Uterus (tissue), 4 donors: Measurements from ENCODE around the gene COL23A1. TPM values are rescaled to one million over a fixed set of nuclear protein-coding genes. Genes with fewer than 3 reads are reported as not detected.

Source experiments
- DNase-seq, 2 donors: peaks; one replicate each; pipeline ENCODE4 v3.0.0-alpha.2; 2019 to 2020
- H3K27ac ChIP-seq, 2 donors: fragments of 200-600 bp; sonication (generic); 1 replicate in 1 of 2; 2 replicates in 1 of 2; pipeline ENCODE4 v1.5.1; 2016 to 2018
- H3K27me3 ChIP-seq, 2 donors: fragments of 200-600 bp; sonication (generic); one replicate each; pipeline ENCODE4 v1.5.1; 2018 to 2019; ENCODE audit warnings: control low read depth in 1 of 2
- H3K36me3 ChIP-seq, 2 donors: fragments of 200-600 bp; sonication (generic); one replicate each; pipeline ENCODE4 v1.5.1; 2019; ENCODE audit warnings: control low read depth in 1 of 2
- H3K4me1 ChIP-seq, 2 donors: fragments of 200-600 bp; sonication (generic); one replicate each; pipeline ENCODE4 v1.5.1; 2018 to 2019; ENCODE audit warnings: control low read depth in 1 of 2
- H3K4me3 ChIP-seq, 2 donors: fragments of 200-600 bp; sonication (generic); 1 replicate in 1 of 2; 2 replicates in 1 of 2; pipeline ENCODE4 v1.5.1; 2018 to 2019; ENCODE audit warnings: mild to moderate bottlenecking in 1 of 2
- H3K9me3 ChIP-seq, 2 donors: fragments of 200-600 bp; sonication (generic); one replicate each; pipeline ENCODE4 v1.5.1; 2019; ENCODE audit warnings: control low read depth in 1 of 2
- CTCF ChIP-seq, 4 experiments: fragments of 200-600 bp in 2 of 4; fragments of 450-650 bp in 2 of 4; sonication (generic) in 2 of 4; IDR thresholded peaks; one replicate each; pipeline ENCODE4 v1.5.1; 2016 to 2019; ENCODE audit warnings: antibody characterized with exemption in 4 of 4, mild to moderate bottlenecking in 2 of 4, moderate library complexity in 1 of 4
- POLR2A ChIP-seq, 2 donors: fragments of 450-650 bp; IDR thresholded peaks; one replicate each; pipeline ENCODE4 v1.6.1; 2016; ENCODE audit warnings: antibody characterized with exemption in 2 of 2, mild to moderate bottlenecking in 1 of 2, moderate library complexity in 1 of 2
- intact Hi-C: fragments of 100-400 bp; cut with DNase I; formaldehyde crosslinking; loops from one replicate; pipeline ENCODE4 v1.15.1; 2023; ENCODE audit warnings: low total_unique reads
- total RNA-seq, 4 donors: library from RNA; depleted of rRNA in 3 of 4; stranded (reverse); fragments of >200 nt in 3 of 4; gene quantifications; one replicate each; pipeline versions ENCODE4 v1.1.0 to v1.2.4, GENCODE V29; 2014 to 2023
- donor health status: DM: yes; HTN: yes; CAD: no.

The COL23A1 gene
- total RNA-seq, 4 donors from 2014 or later, result 0.85 to 7.6 (median 2.0) TPM; not detected in 1

- Histone ChIP-seq H3K36me3 (no peaks in the 10 kb centered on the region), H3K9me3 (no peaks in the 10 kb centered on the region), H3K27ac (no peak overlapping the region), H3K27me3 (no peaks in the 10 kb centered on the region), H3K4me3 (no peak overlapping the region), H3K4me1 (no peaks in the 10 kb centered on the region)
- DNase-seq, result no peak
- intact Hi-C loops, result no loop called here
- no peak for TF ChIP-seq CTCF (IDR thresholded peaks at IDR 0.05)
Measured at GRCh38 chr5:178238313-178238635, 351.9 kb downstream of the COL23A1 start.

DNA sequence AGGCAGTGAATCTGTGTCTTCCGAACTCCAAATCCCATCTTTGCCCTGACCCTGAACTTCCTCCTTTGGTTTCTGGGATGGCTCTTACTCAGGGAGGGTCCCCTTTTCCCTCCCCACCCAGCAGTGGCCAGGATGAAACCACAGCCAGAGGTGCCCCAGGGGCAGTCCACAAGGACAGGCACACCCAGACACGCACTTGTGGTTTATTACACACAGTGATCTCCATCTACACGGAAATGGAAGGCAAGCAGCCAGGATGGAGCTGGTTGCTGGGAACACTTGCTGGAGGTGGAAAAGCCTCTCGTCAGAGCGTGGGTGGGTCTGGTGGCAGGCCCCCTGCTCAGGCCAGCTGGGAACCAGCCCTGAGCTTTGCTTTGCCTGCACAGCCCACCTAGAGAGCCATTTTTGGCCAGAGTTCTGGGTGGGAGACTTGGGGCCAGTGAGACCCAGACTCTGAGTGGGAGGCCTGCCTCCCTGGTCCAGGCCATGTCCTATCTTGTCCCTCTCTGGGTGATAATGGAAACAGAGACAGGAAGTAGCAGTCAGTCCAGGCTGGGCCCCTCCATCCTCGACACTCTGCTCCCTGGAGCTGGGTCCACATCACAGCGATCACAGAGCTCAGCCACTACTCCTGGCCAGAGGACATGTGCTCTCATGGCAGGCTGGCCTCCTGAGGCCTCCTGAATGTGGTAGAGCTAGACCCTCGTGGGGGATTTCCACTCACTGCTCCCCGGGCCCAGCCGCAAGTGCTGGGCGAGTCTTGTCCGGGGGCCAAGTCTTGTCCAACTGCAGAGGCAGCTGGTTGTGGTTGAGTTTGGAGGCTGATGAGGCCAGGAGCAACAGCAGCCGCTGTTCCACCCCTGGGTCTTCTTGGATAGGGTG is 352.5 kb downstream of the COL23A1 start:
- H3K36me3 ChIP-seq, result no peaks in the 10 kb centered on the region
- no peaks in the 10 kb centered on the region for H3K4me1 ChIP-seq
- no peak overlapping the region for H3K4me3 ChIP-seq
- TF ChIP-seq CTCF (IDR thresholded peaks at IDR 0.05) (no peak), POLR2A (IDR thresholded peaks at IDR 0.05) (no peak)
- no peaks in the 10 kb centered on the region for H3K9me3 ChIP-seq
- no peak overlapping the region for H3K27ac ChIP-seq
- no peak for DNase-seq
- intact Hi-C loops, result no loop called here
- no peaks in the 10 kb centered on the region for H3K27me3 ChIP-seq

GRCh38 chr5:178236679-178237078 is 353.5 kb downstream of the COL23A1 start:
- no peaks in the 10 kb centered on the region for H3K9me3 ChIP-seq
- no peaks in the 10 kb centered on the region for H3K36me3 ChIP-seq
- intact Hi-C loops, result no loop called here
- no peak for TF ChIP-seq POLR2A (IDR thresholded peaks at IDR 0.05)
- H3K4me3 ChIP-seq, result no peak overlapping the region
- peaks cover 0 to 1% of the 10 kb centered on the region in 2 donors for H3K4me1 ChIP-seq
- DNase-seq, result no peak
- H3K27ac ChIP-seq, result no peak overlapping the region
- no peaks in the 10 kb centered on the region for H3K27me3 ChIP-seq

- no peak for DNase-seq
- H3K27ac ChIP-seq, result no peak overlapping the region
- H3K4me1 ChIP-seq, result peaks cover 0 to 7% of the 10 kb centered on the region in 2 donors
- no peaks in the 10 kb centered on the region for H3K9me3 ChIP-seq
- no peak overlapping the region for H3K4me3 ChIP-seq
- H3K36me3 ChIP-seq, result no peaks in the 10 kb centered on the region
- TF ChIP-seq POLR2A (IDR thresholded peaks at IDR 0.05), result no peak
- no peak for TF ChIP-seq CTCF (IDR thresholded peaks at IDR 0.05)
- no peaks in the 10 kb centered on the region for H3K27me3 ChIP-seq
- intact Hi-C loops, result no loop called here
Measured at GRCh38 chr5:178236126-178236525, 354.1 kb downstream of the COL23A1 start.

GRCh38 chr5:178235588-178235974 is 354.6 kb downstream of the COL23A1 start:
- H3K9me3 ChIP-seq, result no peaks in the 10 kb centered on the region
- TF ChIP-seq POLR2A (IDR thresholded peaks at IDR 0.05) (no peak), CTCF (IDR thresholded peaks at IDR 0.05) (no peak)
- H3K27ac ChIP-seq, result no peak overlapping the region
- no peaks in the 10 kb centered on the region for H3K27me3 ChIP-seq
- DNase-seq, result no peak
- no peak overlapping the region for H3K4me3 ChIP-seq
- intact Hi-C loops, result no loop called here
- peaks cover 0 to 12% of the 10 kb centered on the region in 2 donors for H3K4me1 ChIP-seq
- H3K36me3 ChIP-seq, result no peaks in the 10 kb centered on the region
